ENCODE data around the gene KLHL4.
"Not testable (repeated sequence)": the region's sequence is repeated elsewhere in the genome, so short reads cannot be mapped to it uniquely, and the experiment has no call there.

The KLHL4 gene

GRCh38 chrX:87689218-87689617 lies 171.6 kb downstream of the KLHL4 start:
- not testable (repeated sequence) for H3K4me3 ChIP-seq (ENCODE audit: low read depth, low read length); H2AFZ ChIP-seq (ENCODE audit: insufficient read depth, low read length, poor library complexity); H3K18ac ChIP-seq (ENCODE audit: low read length); H3K79me2 ChIP-seq (ENCODE audit: control insufficient read depth, insufficient read depth, low read length, poor library complexity); H4K8ac ChIP-seq (ENCODE audit: low read depth, low read length); H4K12ac ChIP-seq (ENCODE audit: low read depth, low read length); H3K4me1 ChIP-seq (ENCODE audit: control insufficient read depth in 1 of 2, insufficient read depth in 2 of 2, low read length in 2 of 2); H3K23ac ChIP-seq (ENCODE audit: low read length); H2BK12ac ChIP-seq (ENCODE audit: low read length); DNase-seq; H2BK120ac ChIP-seq (ENCODE audit: insufficient read depth, low read length, poor library complexity); H3K4ac ChIP-seq (ENCODE audit: low read depth, low read length); H4K91ac ChIP-seq (ENCODE audit: low read depth, low read length); H3K9me3 ChIP-seq (ENCODE audit: insufficient read depth, low read depth, low read length); H3K79me1 ChIP-seq (ENCODE audit: low read length); H3K36me3 ChIP-seq (ENCODE audit: control insufficient read depth in 1 of 2, insufficient read depth in 2 of 2, low read length in 2 of 2); H3K27me3 ChIP-seq (ENCODE audit: insufficient read depth, low read length); H3K14ac ChIP-seq (ENCODE audit: low read length); H3K9ac ChIP-seq (ENCODE audit: low read length); H3K4me2 ChIP-seq (ENCODE audit: low read length); H2AK5ac ChIP-seq (ENCODE audit: low read length); H3K27ac ChIP-seq (ENCODE audit: low read depth, low read length); H2BK5ac ChIP-seq (ENCODE audit: low read depth, low read length, poor library complexity)
- WGBS (ENCODE audit: extremely low coverage, insufficient coverage, insufficient read length), result no CpG with 5 or more reads among the region's 7 CpGs

- H4K8ac ChIP-seq (ENCODE audit: low read depth, low read length), result no peak overlapping the region
- H2BK12ac ChIP-seq (ENCODE audit: low read length), result no peak overlapping the region
- no peak overlapping the region for H2AK5ac ChIP-seq (ENCODE audit: low read length)
- no peak overlapping the region for H3K14ac ChIP-seq (ENCODE audit: low read length)
- H2AFZ ChIP-seq (ENCODE audit: insufficient read depth, low read length, poor library complexity), result no peak overlapping the region
- no peaks in the 10 kb centered on the region for H3K27me3 ChIP-seq (ENCODE audit: insufficient read depth, low read length)
- no peak overlapping the region for H4K12ac ChIP-seq (ENCODE audit: low read depth, low read length)
- no peak overlapping the region for H3K18ac ChIP-seq (ENCODE audit: low read length)
- no CpG with 5 or more reads among the region's 1 CpG for WGBS (ENCODE audit: extremely low coverage, insufficient coverage, insufficient read length)
- no peak overlapping the region for H2BK5ac ChIP-seq (ENCODE audit: low read depth, low read length, poor library complexity)
- no peak overlapping the region for H3K4ac ChIP-seq (ENCODE audit: low read depth, low read length)
- H3K4me3 ChIP-seq (ENCODE audit: low read depth, low read length), result no peak overlapping the region
- H3K4me1 ChIP-seq (ENCODE audit: control insufficient read depth in 1 of 2, insufficient read depth in 2 of 2, low read length in 2 of 2), result no peaks in the 10 kb centered on the region
- H3K9ac ChIP-seq (ENCODE audit: low read length), result no peak overlapping the region
- no peaks in the 10 kb centered on the region for H3K36me3 ChIP-seq (ENCODE audit: control insufficient read depth in 1 of 2, insufficient read depth in 2 of 2, low read length in 2 of 2)
- no peak overlapping the region for H3K27ac ChIP-seq (ENCODE audit: low read depth, low read length)
- no peak overlapping the region for H3K23ac ChIP-seq (ENCODE audit: low read length)
- H2BK120ac ChIP-seq (ENCODE audit: insufficient read depth, low read length, poor library complexity), result no peak overlapping the region
- no peaks in the 10 kb centered on the region for H3K9me3 ChIP-seq (ENCODE audit: insufficient read depth, low read depth, low read length)
- no peaks in the 10 kb centered on the region for H3K79me1 ChIP-seq (ENCODE audit: low read length)
- DNase-seq, result no peak
- H3K79me2 ChIP-seq (ENCODE audit: control insufficient read depth, insufficient read depth, low read length, poor library complexity), result no peaks in the 10 kb centered on the region
- H4K91ac ChIP-seq (ENCODE audit: low read depth, low read length), result no peak overlapping the region
- no peak overlapping the region for H3K4me2 ChIP-seq (ENCODE audit: low read length)
These were observed 175.6 kb downstream of the KLHL4 start for GRCh38 chrX:87693204-87693603.

- Histone ChIP-seq H3K4ac (ENCODE audit: low read depth, low read length) (no peak overlapping the region), H3K14ac (ENCODE audit: low read length) (no peak overlapping the region), H3K9ac (ENCODE audit: low read length) (no peak overlapping the region), H3K27ac (ENCODE audit: low read depth, low read length) (no peak overlapping the region), H2AK5ac (ENCODE audit: low read length) (no peak overlapping the region), H3K9me3 (ENCODE audit: insufficient read depth, low read depth, low read length) (no peaks in the 10 kb centered on the region), H4K12ac (ENCODE audit: low read depth, low read length) (no peak overlapping the region), H3K23ac (ENCODE audit: low read length) (no peak overlapping the region), H3K27me3 (ENCODE audit: insufficient read depth, low read length) (no peaks in the 10 kb centered on the region), H2AFZ (ENCODE audit: insufficient read depth, low read length, poor library complexity) (no peak overlapping the region), H3K4me2 (ENCODE audit: low read length) (no peak overlapping the region), H3K4me3 (ENCODE audit: low read depth, low read length) (no peak overlapping the region), H3K79me1 (ENCODE audit: low read length) (no peaks in the 10 kb centered on the region), H3K18ac (ENCODE audit: low read length) (no peak overlapping the region), H2BK5ac (ENCODE audit: low read depth, low read length, poor library complexity) (no peak overlapping the region), H3K79me2 (ENCODE audit: control insufficient read depth, insufficient read depth, low read length, poor library complexity) (no peaks in the 10 kb centered on the region), H4K91ac (ENCODE audit: low read depth, low read length) (no peak overlapping the region), H2BK12ac (ENCODE audit: low read length) (no peak overlapping the region), H2BK120ac (ENCODE audit: insufficient read depth, low read length, poor library complexity) (no peak overlapping the region), H3K4me1 (ENCODE audit: control insufficient read depth in 1 of 2, insufficient read depth in 2 of 2, low read length in 2 of 2) (no peaks in the 10 kb centered on the region), H3K36me3 (ENCODE audit: control insufficient read depth in 1 of 2, insufficient read depth in 2 of 2, low read length in 2 of 2) (no peaks in the 10 kb centered on the region), H4K8ac (ENCODE audit: low read depth, low read length) (no peak overlapping the region)
- WGBS (ENCODE audit: extremely low coverage, insufficient coverage, insufficient read length), result no CpG with 5 or more reads among the region's 1 CpG
- peak in 1 of 2 donors; percentile 54 for DNase-seq
These were observed 179.8 kb downstream of the KLHL4 start for GRCh38 chrX:87697409-87697808.

- WGBS (ENCODE audit: extremely low coverage, insufficient coverage, insufficient read length), result no CpG with 5 or more reads among the region's 3 CpGs
- no peaks in the 10 kb centered on the region for H3K36me3 ChIP-seq (ENCODE audit: control insufficient read depth in 1 of 2, insufficient read depth in 2 of 2, low read length in 2 of 2)
- H2AFZ ChIP-seq (ENCODE audit: insufficient read depth, low read length, poor library complexity), result no peak overlapping the region
These were observed 185.2 kb downstream of the KLHL4 start for GRCh38 chrX:87702795-87703194.

More at GRCh38 chrX:87702795-87703194, 185.2 kb downstream of the KLHL4 start:
- H4K8ac ChIP-seq (ENCODE audit: low read depth, low read length), result no peak overlapping the region
- no peaks in the 10 kb centered on the region for H3K4me1 ChIP-seq (ENCODE audit: control insufficient read depth in 1 of 2, insufficient read depth in 2 of 2, low read length in 2 of 2)
- H3K27me3 ChIP-seq (ENCODE audit: insufficient read depth, low read length), result no peaks in the 10 kb centered on the region
- H4K12ac ChIP-seq (ENCODE audit: low read depth, low read length), result no peak overlapping the region
- H3K9ac ChIP-seq (ENCODE audit: low read length), result no peak overlapping the region
- H3K23ac ChIP-seq (ENCODE audit: low read length), result no peak overlapping the region
- H3K18ac ChIP-seq (ENCODE audit: low read length), result no peak overlapping the region
- no peak overlapping the region for H3K27ac ChIP-seq (ENCODE audit: low read depth, low read length)
- peaks cover 5% of the 10 kb centered on the region for H3K9me3 ChIP-seq (ENCODE audit: insufficient read depth, low read depth, low read length)
- H2BK5ac ChIP-seq (ENCODE audit: low read depth, low read length, poor library complexity), result no peak overlapping the region
- H2BK12ac ChIP-seq (ENCODE audit: low read length), result no peak overlapping the region
- no peak overlapping the region for H4K91ac ChIP-seq (ENCODE audit: low read depth, low read length)
- no peak overlapping the region for H3K14ac ChIP-seq (ENCODE audit: low read length)
- DNase-seq, result no peak
- H3K4ac ChIP-seq (ENCODE audit: low read depth, low read length), result no peak overlapping the region
- H3K79me1 ChIP-seq (ENCODE audit: low read length), result no peaks in the 10 kb centered on the region
- no peak overlapping the region for H3K4me2 ChIP-seq (ENCODE audit: low read length)
- no peak overlapping the region for H3K4me3 ChIP-seq (ENCODE audit: low read depth, low read length)
- H2AK5ac ChIP-seq (ENCODE audit: low read length), result no peak overlapping the region
- no peak overlapping the region for H2BK120ac ChIP-seq (ENCODE audit: insufficient read depth, low read length, poor library complexity)
- no peaks in the 10 kb centered on the region for H3K79me2 ChIP-seq (ENCODE audit: control insufficient read depth, insufficient read depth, low read length, poor library complexity)
